ENCODE data around the gene SPOP. TPM values are rescaled to one million over a fixed set of nuclear protein-coding genes. Genes with fewer than 3 reads are reported as not detected.

Gene SPOP
- total RNA-seq, 4 donors from 2014 or later: 27.5 to 57.5 (median 53.5) TPM

DNA sequence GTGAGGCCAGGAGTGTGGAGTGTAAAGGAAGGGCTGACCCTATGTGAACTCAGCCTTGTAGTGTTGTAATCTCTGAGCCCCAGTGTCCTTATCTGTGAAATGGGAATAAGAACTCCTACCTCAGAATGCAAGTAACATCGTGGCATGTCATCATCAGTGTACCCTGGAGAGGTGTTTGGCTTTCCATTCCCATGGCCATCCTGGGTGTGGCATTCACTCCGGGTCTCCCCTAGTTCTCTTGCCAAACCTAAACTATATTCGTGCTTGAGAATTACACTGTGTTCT lies 100.3 kb downstream of the SPOP start:
- Histone ChIP-seq H3K27me3 (peaks cover 0 to 4% (median 0%) of the 10 kb centered on the region in 3 donors), H3K4me3 (peak overlapping the region in 1 of 4 donors; percentile 68), H3K27ac (no peak overlapping the region), H3K9me3 (no peaks in the 10 kb centered on the region), H3K36me3 (no peaks in the 10 kb centered on the region), H3K4me1 (peaks cover 11 to 19% of the 10 kb centered on the region in 2 donors)
- intact Hi-C loops (cut with DNase I; ENCODE audit: low total_unique reads): loop anchor here (5.0 kb wide), 1 partner anchor 35 kb away; no protein-coding TSS in a partner anchor
- no peak for DNase-seq
- ATAC-seq: no peak
- TF ChIP-seq POLR2A (IDR thresholded peaks at IDR 0.05): no peak
- TF ChIP-seq, protein P1, sequence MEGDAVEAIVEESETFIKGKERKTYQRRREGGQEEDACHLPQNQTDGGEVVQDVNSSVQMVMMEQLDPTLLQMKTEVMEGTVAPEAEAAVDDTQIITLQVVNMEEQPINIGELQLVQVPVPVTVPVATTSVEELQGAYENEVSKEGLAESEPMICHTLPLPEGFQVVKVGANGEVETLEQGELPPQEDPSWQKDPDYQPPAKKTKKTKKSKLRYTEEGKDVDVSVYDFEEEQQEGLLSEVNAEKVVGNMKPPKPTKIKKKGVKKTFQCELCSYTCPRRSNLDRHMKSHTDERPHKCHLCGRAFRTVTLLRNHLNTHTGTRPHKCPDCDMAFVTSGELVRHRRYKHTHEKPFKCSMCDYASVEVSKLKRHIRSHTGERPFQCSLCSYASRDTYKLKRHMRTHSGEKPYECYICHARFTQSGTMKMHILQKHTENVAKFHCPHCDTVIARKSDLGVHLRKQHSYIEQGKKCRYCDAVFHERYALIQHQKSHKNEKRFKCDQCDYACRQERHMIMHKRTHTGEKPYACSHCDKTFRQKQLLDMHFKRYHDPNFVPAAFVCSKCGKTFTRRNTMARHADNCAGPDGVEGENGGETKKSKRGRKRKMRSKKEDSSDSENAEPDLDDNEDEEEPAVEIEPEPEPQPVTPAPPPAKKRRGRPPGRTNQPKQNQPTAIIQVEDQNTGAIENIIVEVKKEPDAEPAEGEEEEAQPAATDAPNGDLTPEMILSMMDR (IDR thresholded peaks at IDR 0.05 in 4 of 5, conservative IDR thresholded peaks at IDR 0.05 in 1 of 5): no peak
- in situ Hi-C loops (cut with MboI; ENCODE audit: low sequenced_read_pairs in 4 of 4): loop anchor here in 2 of 4 donors (10.0 kb wide), 2 partner anchors 267 to 277 kb away; partner anchors contain the start of gene TAC4 (in 1 of the 2)

DNA sequence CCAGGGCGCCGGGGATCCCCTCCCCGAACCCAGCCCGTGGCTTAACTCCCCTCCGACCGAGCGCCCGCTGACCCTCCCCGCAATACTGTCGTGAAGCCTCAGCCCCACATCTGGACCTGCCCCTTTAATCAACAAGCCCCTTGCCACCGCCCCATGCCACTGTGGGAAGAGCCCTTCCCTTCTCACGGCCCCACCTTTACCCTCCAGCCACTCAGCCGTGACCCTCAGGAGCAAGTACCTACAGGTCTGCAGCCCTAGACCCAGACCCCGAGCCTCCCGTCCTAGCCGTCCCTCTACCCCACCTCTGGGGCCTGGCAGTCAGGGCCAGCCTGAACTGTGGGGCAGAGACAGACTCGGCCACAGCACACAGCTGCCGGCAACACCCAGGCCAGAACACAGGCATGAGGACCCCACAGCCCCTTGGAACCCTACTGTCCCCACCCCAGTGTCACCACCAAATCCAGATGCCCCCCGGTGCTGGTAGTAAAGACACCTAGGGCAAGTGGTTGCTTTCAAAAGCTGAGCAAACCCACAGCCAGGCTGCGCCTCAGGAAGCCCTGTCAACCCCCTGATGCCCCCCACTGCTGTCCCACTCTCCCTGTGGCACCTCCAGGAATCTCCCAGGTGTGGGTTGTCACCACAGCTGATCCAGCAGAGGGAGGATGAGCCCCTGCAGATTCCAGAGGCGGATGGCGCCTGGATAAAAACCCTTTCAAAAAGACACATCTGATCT lies 100.8 kb downstream of the SPOP start:
- peak in 1 of 2 donors; percentile 4 for ATAC-seq
- peaks cover 11 to 19% of the 10 kb centered on the region in 2 donors for H3K4me1 ChIP-seq
- peak overlapping the region; percentile 66 to 76 (median 70) for H3K4me3 ChIP-seq
- H3K36me3 ChIP-seq: no peaks in the 10 kb centered on the region
- in situ Hi-C loops (cut with MboI; ENCODE audit: low sequenced_read_pairs in 4 of 4) (loop anchor here in 2 of 4 donors (10.0 kb wide), 2 partner anchors 268 to 278 kb away; partner anchors contain the start of gene TAC4 (in 1 of the 2)), intact Hi-C loops (cut with DNase I; ENCODE audit: low total_unique reads) (loop anchor here (5.0 kb wide), 1 partner anchor 35 kb away; no protein-coding TSS in a partner anchor)
- H3K9me3 ChIP-seq: no peaks in the 10 kb centered on the region
- DNase-seq: no peak
- peaks cover 0 to 4% (median 0%) of the 10 kb centered on the region in 3 donors for H3K27me3 ChIP-seq
- peak overlapping the region; percentile 58 to 69 (median 65) for H3K27ac ChIP-seq
- TF ChIP-seq, protein P1 (IDR thresholded peaks at IDR 0.05 in 4 of 5, conservative IDR thresholded peaks at IDR 0.05 in 1 of 5): no peak
- no peak for TF ChIP-seq POLR2A (IDR thresholded peaks at IDR 0.05)

DNA sequence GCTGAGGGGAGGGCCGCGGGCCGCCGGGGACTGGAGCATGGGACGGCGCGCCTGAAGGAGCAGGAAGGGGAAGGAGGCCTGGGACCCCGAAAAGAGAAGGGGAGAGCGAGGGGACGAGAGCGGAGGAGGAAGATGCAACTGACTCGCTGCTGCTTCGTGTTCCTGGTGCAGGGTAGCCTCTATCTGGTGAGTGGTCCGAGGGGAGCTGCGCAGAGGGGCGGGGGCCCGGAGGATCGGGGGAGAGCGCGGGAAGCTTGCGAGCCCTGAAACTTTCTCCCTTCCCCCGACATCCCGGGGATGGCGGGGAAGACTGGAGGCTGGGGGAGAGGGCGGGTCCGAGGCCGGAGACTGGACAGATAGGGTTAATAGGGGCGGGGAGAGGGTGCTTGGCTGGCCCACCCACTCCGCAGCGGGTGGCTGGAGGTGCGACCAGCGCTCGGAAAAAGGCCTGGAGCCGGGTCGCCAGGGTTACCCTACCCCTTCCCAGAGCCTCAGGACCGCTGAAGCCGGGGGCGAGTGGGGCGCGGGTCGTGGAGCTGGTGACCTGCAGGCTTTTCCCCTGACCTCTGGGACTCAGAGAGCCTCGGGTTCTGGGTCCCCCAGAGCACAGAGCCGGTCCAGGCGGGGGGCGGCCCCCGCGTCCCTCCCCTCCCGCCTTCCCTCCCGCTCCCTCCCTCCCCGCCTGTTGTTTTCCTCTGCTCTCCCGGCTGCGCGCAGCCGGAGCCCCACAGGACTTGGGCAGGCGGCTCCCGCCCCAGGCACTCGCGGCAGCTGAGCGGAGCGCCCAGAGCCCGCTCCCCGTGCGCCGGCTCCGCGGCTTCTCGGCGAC lies 101.6 kb downstream of the SPOP start:
- no peak for TF ChIP-seq POLR2A (IDR thresholded peaks at IDR 0.05)
- TF ChIP-seq, protein P1 (IDR thresholded peaks at IDR 0.05 in 4 of 5, conservative IDR thresholded peaks at IDR 0.05 in 1 of 5): no peak
- H3K36me3 ChIP-seq: no peaks in the 10 kb centered on the region
- no peaks in the 10 kb centered on the region for H3K9me3 ChIP-seq
- in situ Hi-C loops (cut with MboI; ENCODE audit: low sequenced_read_pairs in 4 of 4): loop anchor here in 2 of 4 donors (10.0 kb wide), 2 partner anchors 268 to 278 kb away; partner anchors contain the start of gene TAC4 (in 1 of the 2)
- H3K27me3 ChIP-seq: peaks cover 0 to 4% (median 0%) of the 10 kb centered on the region in 3 donors
- H3K4me1 ChIP-seq: peaks cover 11 to 19% of the 10 kb centered on the region in 2 donors
- peak overlapping the region; percentile 66 to 76 (median 70) for H3K4me3 ChIP-seq
- peak overlapping the region; percentile 58 to 69 (median 65) for H3K27ac ChIP-seq
- intact Hi-C loops (cut with DNase I; ENCODE audit: low total_unique reads): loop anchor here (5.0 kb wide), 1 partner anchor 36 kb away; no protein-coding TSS in a partner anchor
- ATAC-seq: peak; percentile 27 to 42
- no peak for DNase-seq

DNA sequence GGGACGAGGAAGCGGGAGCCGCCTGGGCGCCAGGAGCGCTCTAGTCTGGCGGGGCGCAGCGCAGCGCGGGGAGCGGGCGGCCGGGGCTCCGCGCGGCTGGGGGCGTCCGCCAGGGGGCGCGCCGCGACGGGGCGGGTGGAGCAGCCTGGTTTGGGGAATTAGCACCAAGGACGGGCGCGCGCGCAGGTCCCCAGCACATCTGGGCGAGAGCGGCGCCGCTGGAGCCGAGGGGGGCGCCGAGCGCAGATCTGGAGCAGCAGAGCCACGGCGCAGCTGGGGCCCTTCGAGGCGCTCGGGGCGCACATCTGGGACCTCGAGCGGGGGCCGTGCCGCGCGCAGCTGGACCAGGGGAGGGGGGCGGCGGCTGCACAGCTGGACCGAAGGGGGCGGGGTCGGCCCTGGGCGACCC lies 102.2 kb downstream of the SPOP start, which contains the start of gene NXPH3:
TSS of gene NXPH3 (plus strand) at position 193 of the 409 bp plus-strand sequence. CDS start 349 bp downstream, outside the sequence.
- DNase-seq: peak in 1 of 2 donors; percentile 54
- TF ChIP-seq POLR2A (IDR thresholded peaks at IDR 0.05): no peak
- TF ChIP-seq, protein P1 (IDR thresholded peaks at IDR 0.05 in 4 of 5, conservative IDR thresholded peaks at IDR 0.05 in 1 of 5): peak in 4 of 5 experiments; percentile 86 to 96 (median 93)
- Histone ChIP-seq H3K4me1 (peaks cover 11 to 19% of the 10 kb centered on the region in 2 donors), H3K4me3 (peak within 1 kb of the TSS; percentile 66 to 76 (median 70)), H3K9me3 (no peaks in the 10 kb centered on the region), H3K36me3 (no peaks in the 10 kb centered on the region), H3K27ac (peak within 1 kb of the TSS; percentile 58 to 69 (median 65)), H3K27me3 (peaks cover 0 to 4% (median 0%) of the 10 kb centered on the region in 3 donors)
- intact Hi-C loops (cut with DNase I; ENCODE audit: low total_unique reads) (loop anchor here (5.0 kb wide), 1 partner anchor 37 kb away; no protein-coding TSS in a partner anchor), in situ Hi-C loops (cut with MboI; ENCODE audit: low sequenced_read_pairs in 4 of 4) (loop anchor here in 2 of 4 donors (10.0 kb wide), 2 partner anchors 269 to 279 kb away; partner anchors contain the start of gene TAC4 (in 1 of the 2))
- peak; percentile 76 for ATAC-seq

Measured in gastrocnemius medialis (tissue), 4 donors.